H1 (cell line): ENCODE data around the gene MAP7D1. TPM values are rescaled to one million over a fixed set of nuclear protein-coding genes. Genes with fewer than 3 reads are reported as not detected.
A peak's percentile ranks its signal among the peaks of the same experiment; 100 is the strongest.

Experiments
- CTCF ChIA-PET: fragments of 300-600 bp; sonication (Branson Sonifier 250); formaldehyde crosslinking; loops from one replicate; lab custom pipeline; 2021; ENCODE audit not compliant: partially characterized antibody; lab: Charles Lee
- POLR2A ChIA-PET: fragments of 300-600 bp; sonication (Branson Sonifier 250); formaldehyde crosslinking; loops from one replicate; lab custom pipeline; 2021; ENCODE audit warnings: inconsistent platforms; ENCODE audit not compliant: partially characterized antibody; lab: Charles Lee
- DNase-seq, 2 experiments: peaks; one replicate each; pipeline versions ENCODE4 v3.0.0 to v3.0.0-alpha.2; 2010 to 2022; ENCODE audit warnings: low spot score in 2 of 2, low read depth in 1 of 2, mixed read lengths in 1 of 2
- FAIRE-seq: peaks from 2 replicates; lab custom pipeline; 2011; peaks lifted over from hg19 to GRCh38; lab: Jason Lieb, UNC
- H2AFZ ChIP-seq: 2 replicates; pipeline ENCODE4 v1.8.1; 2012; ENCODE audit warnings: low read length, inconsistent platforms
- H2AK5ac ChIP-seq: 2 replicates; pipeline ENCODE4 v1.6.1; 2013; ENCODE audit warnings: low read depth, low read length
- H2BK120ac ChIP-seq: replicated peaks from 2 replicates; pipeline ENCODE3; 2013; ENCODE audit warnings: low read depth, low read length, inconsistent platforms
- H2BK12ac ChIP-seq: 2 replicates; pipeline ENCODE4 v1.6.1; 2013; ENCODE audit warnings: low read depth, low read length
- H2BK15ac ChIP-seq: 2 replicates; pipeline ENCODE4 v1.6.1; 2013; ENCODE audit warnings: low read length
- H2BK20ac ChIP-seq: 2 replicates; pipeline ENCODE4 v1.6.1; 2013; ENCODE audit warnings: low read length
- H2BK5ac ChIP-seq: 2 replicates; pipeline ENCODE4 v1.6.1; 2013; ENCODE audit warnings: low read depth, low read length
- H3K14ac ChIP-seq: 2 replicates; pipeline ENCODE4 v1.6.1; 2013; ENCODE audit warnings: inconsistent platforms; ENCODE audit not compliant: insufficient read length
- H3K18ac ChIP-seq: 2 replicates; pipeline ENCODE4 v1.6.1; 2013; ENCODE audit warnings: low read length; ENCODE audit errors: extremely low read depth
- H3K23ac ChIP-seq: 2 replicates; pipeline ENCODE4 v1.6.1; 2013; ENCODE audit warnings: inconsistent platforms; ENCODE audit not compliant: insufficient read length
- H3K23me2 ChIP-seq: 2 replicates; pipeline ENCODE4 v1.6.1; 2013; ENCODE audit warnings: low read depth, low read length
- H3K27ac ChIP-seq: 2 replicates; pipeline ENCODE4 v1.6.1; 2011; ENCODE audit warnings: low read depth, low read length, inconsistent platforms
- H3K27me3 ChIP-seq, 4 experiments: replicated peaks in 1 of 4; 1 replicate in 1 of 4; 2 replicates in 3 of 4; pipeline versions ENCODE4 v1.6.1 to v1.8.1; 2011 to 2013; ENCODE audit warnings: low read length in 3 of 4, mild to moderate bottlenecking in 3 of 4, inconsistent platforms in 2 of 4, mixed read lengths in 2 of 4, moderate library complexity in 1 of 4; ENCODE audit not compliant: control insufficient read depth in 3 of 4, insufficient read depth in 3 of 4; ENCODE audit errors: extremely low read depth in 1 of 4
- H3K36me3 ChIP-seq, 4 experiments: 2 replicates each; pipeline versions ENCODE4 v1.6.1 to v1.8.1; 2011 to 2013; ENCODE audit warnings: mild to moderate bottlenecking in 4 of 4, low read length in 3 of 4, moderate library complexity in 2 of 4, control low read depth in 1 of 4, inconsistent platforms in 1 of 4; ENCODE audit not compliant: insufficient read depth in 4 of 4, control insufficient read depth in 2 of 4
- H3K4ac ChIP-seq: replicated peaks from 2 replicates; pipeline ENCODE3; 2013; ENCODE audit warnings: low read length, low read depth, mixed read lengths, inconsistent platforms; ENCODE audit not compliant: insufficient read length
- H3K4me1 ChIP-seq, 4 experiments: replicated peaks in 1 of 4; 1 replicate in 1 of 4; 2 replicates in 3 of 4; pipeline versions ENCODE4 v1.6.1 to v1.8.1; 2011 to 2013; ENCODE audit warnings: low read length in 3 of 4, inconsistent platforms in 2 of 4, mixed read lengths in 1 of 4; ENCODE audit not compliant: insufficient read depth in 4 of 4, control insufficient read depth in 3 of 4
- H3K4me2 ChIP-seq, 2 experiments: 2 replicates each; pipeline versions ENCODE4 v1.6.1 to v1.8.1; 2011 to 2013; ENCODE audit warnings: low read depth in 2 of 2, low read length in 2 of 2, control low read depth in 1 of 2, inconsistent platforms in 1 of 2, mild to moderate bottlenecking in 1 of 2; ENCODE audit not compliant: insufficient read depth in 1 of 2
- H3K4me3 ChIP-seq, 4 experiments: fragments of 200-600, 300-600 bp in 1 of 4; sonication (generic), shearing (Covaris generic), sonication (Bioruptor Twin) in 1 of 4; 2 replicates each; pipeline versions ENCODE4 v1.5.1 to v1.8.1; 2011 to 2016; ENCODE audit warnings: low read length in 4 of 4, low read depth in 3 of 4, control low read depth in 2 of 4, inconsistent platforms in 2 of 4, mild to moderate bottlenecking in 2 of 4, mixed read lengths in 1 of 4, moderate library complexity in 1 of 4; ENCODE audit not compliant: insufficient read depth in 2 of 4; ENCODE audit errors: extremely low read depth in 1 of 4
- H3K56ac ChIP-seq: replicated peaks from 2 replicates; pipeline ENCODE3; 2013; ENCODE audit warnings: low read depth, mild to moderate bottlenecking, mixed read lengths, low read length, inconsistent platforms; ENCODE audit not compliant: insufficient read length
- H3K79me1 ChIP-seq: 2 replicates; pipeline ENCODE4 v1.6.1; 2013; ENCODE audit warnings: low read depth, low read length, control low read depth
- H3K79me2 ChIP-seq, 2 experiments: 2 replicates each; pipeline versions ENCODE4 v1.6.1 to v1.8.1; 2012 to 2013; ENCODE audit warnings: low read length in 2 of 2, mild to moderate bottlenecking in 2 of 2, inconsistent platforms in 1 of 2; ENCODE audit not compliant: insufficient read depth in 2 of 2, control insufficient read depth in 1 of 2
- H3K9ac ChIP-seq, 4 experiments: replicated peaks in 1 of 4; 1 replicate in 1 of 4; 2 replicates in 3 of 4; pipeline versions ENCODE4 v1.6.1 to v1.8.1; 2011 to 2013; ENCODE audit warnings: low read depth in 3 of 4, low read length in 3 of 4, control low read depth in 2 of 4, mild to moderate bottlenecking in 2 of 4, moderate library complexity in 2 of 4, inconsistent platforms in 1 of 4; ENCODE audit errors: extremely low read depth in 1 of 4
- H3K9me3 ChIP-seq, 2 experiments: 2 replicates each; pipeline versions ENCODE4 v1.6.1 to v1.8.1; 2012 to 2013; ENCODE audit warnings: mild to moderate bottlenecking in 2 of 2, moderate library complexity in 2 of 2, control low read depth in 1 of 2, inconsistent platforms in 1 of 2, low read depth in 1 of 2, low read length in 1 of 2, mixed read lengths in 1 of 2; ENCODE audit not compliant: insufficient read depth in 2 of 2
- H4K20me1 ChIP-seq, 2 experiments: replicated peaks in 1 of 2; 2 replicates each; pipeline versions ENCODE3 to v1.8.1; 2011 to 2013; ENCODE audit warnings: inconsistent platforms in 2 of 2, low read length in 2 of 2, mild to moderate bottlenecking in 1 of 2; ENCODE audit not compliant: insufficient read depth in 2 of 2, control insufficient read depth in 1 of 2
- H4K5ac ChIP-seq: 2 replicates; pipeline ENCODE4 v1.6.1; 2013; ENCODE audit warnings: low read length, low read depth, mixed read lengths, inconsistent platforms; ENCODE audit not compliant: insufficient read length
- H4K8ac ChIP-seq: 2 replicates; pipeline ENCODE4 v1.8.0; 2013; ENCODE audit warnings: mild to moderate bottlenecking, moderate library complexity, low read length, inconsistent platforms; ENCODE audit not compliant: insufficient read depth; ENCODE audit errors: extremely low read depth
- H4K91ac ChIP-seq: replicated peaks from 2 replicates; pipeline ENCODE3; 2013; ENCODE audit warnings: low read length, mixed read lengths, inconsistent platforms; ENCODE audit not compliant: insufficient read length
- WGBS, 2 experiments: shearing (Covaris generic) in 1 of 2; methylation state at CpG; one replicate each; pipeline versions ENCODE4 v1.1.6 to v1.1.7; 2013 to 2015; ENCODE audit warnings: low lambda C conversion rate in 2 of 2, mixed read lengths in 2 of 2, inconsistent platforms in 1 of 2, low coverage in 1 of 2, missing lambda C conversion rate in 1 of 2; ENCODE audit not compliant: insufficient replicate concordance in 2 of 2, insufficient coverage in 1 of 2, insufficient read length in 1 of 2; ENCODE audit errors: extremely low coverage in 1 of 2, missing lambda C conversion rate in 1 of 2; 5-methylcytosine and 5-hydroxymethylcytosine counted together
- polyA plus RNA-seq, 7 experiments: library from polyadenylated mRNA; depleted of rRNA in 3 of 7; stranded (reverse) in 5 of 7; unstranded in 2 of 7; fragments of >200 nt in 5 of 7; fragments of 200-250 nt in 2 of 7; gene quantifications; 1 replicate in 5 of 7; 2 replicates in 1 of 7; 4 replicates in 1 of 7; pipeline versions ENCODE4 v1.2.1 to v1.2.3, GENCODE V29; 2011 to 2013; ENCODE audit warnings: missing spikeins in 2 of 7, mixed read lengths in 2 of 7
- total RNA-seq: library from RNA; stranded (reverse); fragmentation: NEBNext Ultra II Directional; extraction: Animal tissue kit (Norgen Biotek cat#: 25700); gene quantifications from 2 replicates; pipeline ENCODE4 v1.2.1, GENCODE V29; 2021
- TF ChIP-seq, protein P1 (sequence below): IDR thresholded peaks from 2 replicates; pipeline ENCODE4 v1.6.1; 2012; ENCODE audit warnings: inconsistent platforms

The MAP7D1 gene
- total and polyA plus RNA-seq, 2 of the 8 experiments (the other 6 are each of a cell fraction or from before 2014, with no cell fraction given): 18.2 to 52.4 TPM

- Histone ChIP-seq H2BK20ac (no peak overlapping the region), H3K27me3 (no peaks in the 10 kb centered on the region), H3K14ac (no peak overlapping the region), H4K20me1 (peaks cover 0 to 2% of the 10 kb centered on the region in 2 experiments), H3K27ac (no peak overlapping the region), H3K18ac (no peak overlapping the region), H3K79me1 (no peaks in the 10 kb centered on the region), H3K4me1 (peaks cover 0 to 2% (median 0%) of the 10 kb centered on the region in 4 experiments; a peak in 2 of 7 replicates), H3K36me3 (peaks cover 0 to 3% (median 0%) of the 10 kb centered on the region in 4 experiments; a peak in 4 of 8 replicates), H3K4me3 (no peak overlapping the region), H3K4me2 (no peak overlapping the region), H4K8ac (no peak overlapping the region), H3K79me2 (no peaks in the 10 kb centered on the region), H2AK5ac (no peak overlapping the region), H2BK5ac (no peak overlapping the region), H2AFZ (no peak overlapping the region), H4K5ac (no peak overlapping the region), H3K23ac (no peak overlapping the region), H2BK120ac (no peak overlapping the region), H2BK15ac (no peak overlapping the region), H3K4ac (no peak overlapping the region), H3K56ac (no peak overlapping the region), H2BK12ac (no peak overlapping the region), H3K9me3 (no peaks in the 10 kb centered on the region), H3K9ac (0 out of 7 replicates have a peak overlapping the region, but pooled peaks of 1 of the 4 experiments have one; percentile 25), H3K23me2 (no peaks in the 10 kb centered on the region), H4K91ac (no peak overlapping the region)
- POLR2A ChIA-PET: interaction anchor here (0.8 to 9.3 kb wide), 4 partner anchors 9 to 38 kb away, joined by 3 to 61 read pairs (median 3); no protein-coding TSS in a partner anchor
- no peak for FAIRE-seq
- TF ChIP-seq, protein P1, sequence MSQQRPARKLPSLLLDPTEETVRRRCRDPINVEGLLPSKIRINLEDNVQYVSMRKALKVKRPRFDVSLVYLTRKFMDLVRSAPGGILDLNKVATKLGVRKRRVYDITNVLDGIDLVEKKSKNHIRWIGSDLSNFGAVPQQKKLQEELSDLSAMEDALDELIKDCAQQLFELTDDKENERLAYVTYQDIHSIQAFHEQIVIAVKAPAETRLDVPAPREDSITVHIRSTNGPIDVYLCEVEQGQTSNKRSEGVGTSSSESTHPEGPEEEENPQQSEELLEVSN: no peak
- no peak for DNase-seq
- WGBS, 2 experiments: 87% methylated on average over 3 of the region's 3 CpGs; no CpG with 5 or more reads in 1 of the 2 experiments
- CTCF ChIA-PET: interaction anchor here (0.5 to 20.9 kb wide), 5 partner anchors 9 to 234 kb away, joined by 3 to 738 read pairs (median 3); partner anchors contain the start of genes ADPRS and TRAPPC3
Measured at GRCh38 chr1:36137776-36138175, 18.2 kb upstream of the MAP7D1 start.
